ENCODE data around the gene ROR2.
A peak's percentile ranks its signal among the peaks of the same experiment; 100 is the strongest.

The ROR2 gene

DNA sequence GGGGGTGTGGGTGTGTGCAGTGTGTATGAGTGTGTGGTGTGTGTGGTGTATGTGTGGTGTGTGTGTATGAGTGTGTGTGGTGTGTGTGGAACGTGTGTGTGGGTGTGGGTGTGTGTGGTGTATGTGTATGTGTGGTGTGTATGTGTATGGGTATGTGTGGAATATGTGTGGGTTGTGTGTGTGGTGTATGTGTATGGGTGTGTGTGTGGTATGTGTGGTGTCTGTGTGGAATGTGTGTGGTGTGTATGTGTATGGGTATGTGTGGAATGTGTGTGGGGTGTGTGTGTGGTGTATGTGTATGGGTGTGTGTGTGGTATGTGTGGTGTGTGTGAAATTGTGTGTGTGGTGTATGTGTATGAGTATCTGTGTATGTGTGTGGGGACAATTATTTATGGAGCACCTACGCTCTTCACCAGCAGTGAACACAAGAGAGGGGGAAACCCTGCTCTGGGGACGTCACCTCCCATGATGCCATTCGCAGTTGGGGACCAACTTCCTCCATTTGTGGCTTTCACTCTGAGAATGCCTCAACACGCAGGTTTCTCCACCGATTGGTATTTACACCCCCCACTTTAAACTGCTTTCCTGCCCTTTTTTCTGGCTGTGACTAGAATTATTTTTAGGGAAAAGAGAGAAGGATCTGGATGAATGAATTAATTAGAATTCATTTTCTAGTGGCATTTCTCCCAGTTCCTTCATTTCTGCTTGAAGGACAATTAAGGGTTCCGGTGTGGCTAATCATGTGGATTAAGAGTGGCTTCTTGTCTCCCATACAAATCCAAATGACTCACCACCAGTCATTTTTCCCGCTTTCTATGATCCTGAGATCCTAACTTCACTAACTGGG is 238.1 kb downstream of the ROR2 start:
- DNase-seq (ENCODE audit: extremely low spot score) = no peak
- ChIA-PET CTCF (interaction anchor here (0.5 kb wide), 1 partner anchor 1589 kb away, joined by 4 read pairs; no protein-coding TSS in a partner anchor), POLR2A (no interaction called here)
- TF ChIP-seq, protein P1, sequence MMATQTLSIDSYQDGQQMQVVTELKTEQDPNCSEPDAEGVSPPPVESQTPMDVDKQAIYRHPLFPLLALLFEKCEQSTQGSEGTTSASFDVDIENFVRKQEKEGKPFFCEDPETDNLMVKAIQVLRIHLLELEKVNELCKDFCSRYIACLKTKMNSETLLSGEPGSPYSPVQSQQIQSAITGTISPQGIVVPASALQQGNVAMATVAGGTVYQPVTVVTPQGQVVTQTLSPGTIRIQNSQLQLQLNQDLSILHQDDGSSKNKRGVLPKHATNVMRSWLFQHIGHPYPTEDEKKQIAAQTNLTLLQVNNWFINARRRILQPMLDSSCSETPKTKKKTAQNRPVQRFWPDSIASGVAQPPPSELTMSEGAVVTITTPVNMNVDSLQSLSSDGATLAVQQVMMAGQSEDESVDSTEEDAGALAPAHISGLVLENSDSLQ (IDR thresholded peaks at IDR 0.05) = no peak
- TF ChIP-seq CTBP1 (IDR thresholded peaks at IDR 0.05; ENCODE audit: borderline replicate concordance) (no peak), FOXK2 (IDR thresholded peaks at IDR 0.05) (no peak), NFRKB (IDR thresholded peaks at IDR 0.05) (no peak), L3MBTL2 (conservative IDR thresholded peaks at IDR 0.05) (no peak), SUZ12 (IDR thresholded peaks at IDR 0.05) (no peak)

DNA sequence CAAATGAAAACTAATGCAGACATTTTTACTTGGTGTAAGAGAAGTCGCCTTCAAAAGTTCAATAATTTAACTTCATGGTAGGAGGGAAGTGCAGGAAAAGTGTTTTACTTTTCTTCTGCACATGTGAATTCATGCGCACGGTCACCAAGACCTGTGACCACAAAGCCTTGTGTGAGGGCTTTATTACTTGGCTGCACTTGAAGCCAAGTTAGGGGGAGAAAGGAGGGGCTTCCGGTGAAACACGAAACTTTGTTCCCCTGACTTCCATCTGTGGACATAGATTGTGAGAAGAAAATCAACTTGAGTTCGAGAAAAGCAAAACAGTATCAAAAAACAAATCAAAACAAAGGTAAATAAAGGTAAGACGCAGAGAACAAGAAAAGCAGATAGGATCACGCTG is 239.9 kb downstream of the ROR2 start:
- CTCF ChIA-PET = no interaction called here
- POLR2A ChIA-PET = no interaction called here
- TF ChIP-seq ELF4 (IDR thresholded peaks at IDR 0.05) (no peak), FOXA1 (IDR thresholded peaks at IDR 0.05) (no peak), HDGF (IDR thresholded peaks at IDR 0.05; ENCODE audit: borderline replicate concordance) (no peak), SP1 (IDR thresholded peaks at IDR 0.05) (no peak), FOXM1 (IDR thresholded peaks at IDR 0.05; ENCODE audit: borderline replicate concordance) (no peak), CTBP1 (IDR thresholded peaks at IDR 0.05; ENCODE audit: borderline replicate concordance) (no peak), BHLHE40 (IDR thresholded peaks at IDR 0.05; ENCODE audit: borderline replicate concordance) (no peak), TARDBP (IDR thresholded peaks at IDR 0.05) (no peak), SUZ12 (IDR thresholded peaks at IDR 0.05) (no peak), ARNT (IDR thresholded peaks at IDR 0.05) (no peak), ZNF384 (IDR thresholded peaks at IDR 0.05) (no peak)
- TF ChIP-seq, protein P1 (IDR thresholded peaks at IDR 0.05) = no peak
- no peak for DNase-seq (ENCODE audit: extremely low spot score)

DNA sequence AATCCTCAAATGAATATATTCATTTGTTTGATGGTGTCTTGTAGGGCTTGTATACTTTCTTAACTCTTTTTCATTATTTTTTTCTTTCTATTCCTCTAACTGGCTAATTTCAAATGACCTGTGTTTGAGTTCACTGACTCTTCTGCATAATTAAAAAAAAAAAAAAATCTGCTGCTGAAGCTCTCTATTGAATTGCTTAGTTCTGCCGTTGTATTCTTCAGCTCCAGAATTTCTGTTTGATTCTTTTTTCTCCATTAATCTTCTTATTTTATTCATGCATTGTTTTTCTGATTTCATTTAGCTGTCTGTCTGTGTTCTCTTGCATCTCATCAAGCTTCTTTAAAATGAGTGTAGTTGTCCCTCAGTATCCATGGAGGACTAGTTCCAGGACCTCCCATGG is 244.6 kb downstream of the ROR2 start:
- no peak for DNase-seq (ENCODE audit: extremely low spot score)
- CTCF ChIA-PET = no interaction called here
- TF ChIP-seq FOXM1 (IDR thresholded peaks at IDR 0.05; ENCODE audit: borderline replicate concordance) (no peak), ZNF384 (IDR thresholded peaks at IDR 0.05) (0 out of 2 replicates have a peak, but pooled peaks have one; percentile 36)
- POLR2A ChIA-PET = no interaction called here

DNA sequence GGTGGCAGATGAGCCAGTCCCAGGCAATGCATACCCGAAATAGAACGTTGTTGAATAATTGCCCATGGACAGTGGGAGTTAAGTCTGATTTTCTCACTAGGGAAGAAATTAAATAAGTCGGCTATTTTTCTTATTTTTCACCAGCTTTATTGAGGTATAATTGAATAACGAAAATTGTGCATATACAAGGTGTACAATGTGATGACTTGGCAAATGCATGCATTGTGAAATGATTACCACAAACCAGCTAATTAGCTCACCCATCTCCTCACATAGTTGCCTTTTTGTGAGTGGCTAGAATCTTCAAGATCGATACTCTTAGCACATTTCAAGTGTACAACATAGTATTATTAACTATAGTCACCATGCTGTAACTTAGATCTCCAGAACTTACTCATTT is 249.6 kb downstream of the ROR2 start:
- ChIA-PET CTCF (no interaction called here), POLR2A (no interaction called here)
- no peak for DNase-seq (ENCODE audit: extremely low spot score)
- no peak for TF ChIP-seq ELF4 (IDR thresholded peaks at IDR 0.05)
- no peak for TF ChIP-seq SP1 (IDR thresholded peaks at IDR 0.05)
- TF ChIP-seq BHLHE40 (IDR thresholded peaks at IDR 0.05; ENCODE audit: borderline replicate concordance) = no peak
- TF ChIP-seq HDGF (IDR thresholded peaks at IDR 0.05; ENCODE audit: borderline replicate concordance) = no peak
- no peak for TF ChIP-seq NFRKB (IDR thresholded peaks at IDR 0.05)
- TF ChIP-seq CTBP1 (IDR thresholded peaks at IDR 0.05; ENCODE audit: borderline replicate concordance) = no peak
- no peak for TF ChIP-seq ZNF384 (IDR thresholded peaks at IDR 0.05)
- TF ChIP-seq TARDBP (IDR thresholded peaks at IDR 0.05) = no peak
- TF ChIP-seq SUZ12 (IDR thresholded peaks at IDR 0.05) = no peak

DNA sequence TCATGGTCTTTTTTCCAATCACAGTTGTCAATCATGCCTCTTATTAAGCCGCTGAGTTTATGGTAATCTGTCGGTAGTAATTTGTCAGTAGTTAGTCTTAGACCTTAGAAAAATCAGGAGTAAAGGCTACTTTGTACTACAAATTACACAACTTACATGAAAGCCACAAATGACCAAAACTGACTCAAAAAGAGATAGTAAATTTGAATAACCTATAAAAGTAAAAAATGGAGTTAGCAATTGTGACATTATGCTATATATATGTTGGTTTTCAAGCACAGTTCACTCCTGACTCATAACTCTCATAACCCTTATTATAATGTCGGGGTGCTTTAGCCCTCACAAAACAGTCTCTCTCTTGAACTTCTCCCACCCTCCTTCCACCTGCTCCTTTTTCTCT is 251.8 kb downstream of the ROR2 start:
- no peak for DNase-seq (ENCODE audit: extremely low spot score)
- TF ChIP-seq FOXK2 (IDR thresholded peaks at IDR 0.05) = no peak
- TF ChIP-seq, protein P1 (IDR thresholded peaks at IDR 0.05) = no peak
- no peak for TF ChIP-seq SUZ12 (IDR thresholded peaks at IDR 0.05)
- no peak for TF ChIP-seq FOXA1 (IDR thresholded peaks at IDR 0.05)
- TF ChIP-seq FOXM1 (IDR thresholded peaks at IDR 0.05; ENCODE audit: borderline replicate concordance) = no peak
- TF ChIP-seq ARNT (IDR thresholded peaks at IDR 0.05) = no peak
- no peak for TF ChIP-seq TARDBP (IDR thresholded peaks at IDR 0.05)
- no peak for TF ChIP-seq L3MBTL2 (conservative IDR thresholded peaks at IDR 0.05)
- TF ChIP-seq ELF4 (IDR thresholded peaks at IDR 0.05) = no peak
- TF ChIP-seq ZNF384 (IDR thresholded peaks at IDR 0.05) = no peak
- TF ChIP-seq HDGF (IDR thresholded peaks at IDR 0.05; ENCODE audit: borderline replicate concordance) = no peak
- no peak for TF ChIP-seq CTBP1 (IDR thresholded peaks at IDR 0.05; ENCODE audit: borderline replicate concordance)
- no peak for TF ChIP-seq LEF1 (IDR thresholded peaks at IDR 0.05; ENCODE audit: borderline replicate concordance)
- no peak for TF ChIP-seq SP1 (IDR thresholded peaks at IDR 0.05)
- TF ChIP-seq NFRKB (IDR thresholded peaks at IDR 0.05) = no peak
- no peak for TF ChIP-seq BHLHE40 (IDR thresholded peaks at IDR 0.05; ENCODE audit: borderline replicate concordance)
- ChIA-PET POLR2A (no interaction called here), CTCF (no interaction called here)

DNA sequence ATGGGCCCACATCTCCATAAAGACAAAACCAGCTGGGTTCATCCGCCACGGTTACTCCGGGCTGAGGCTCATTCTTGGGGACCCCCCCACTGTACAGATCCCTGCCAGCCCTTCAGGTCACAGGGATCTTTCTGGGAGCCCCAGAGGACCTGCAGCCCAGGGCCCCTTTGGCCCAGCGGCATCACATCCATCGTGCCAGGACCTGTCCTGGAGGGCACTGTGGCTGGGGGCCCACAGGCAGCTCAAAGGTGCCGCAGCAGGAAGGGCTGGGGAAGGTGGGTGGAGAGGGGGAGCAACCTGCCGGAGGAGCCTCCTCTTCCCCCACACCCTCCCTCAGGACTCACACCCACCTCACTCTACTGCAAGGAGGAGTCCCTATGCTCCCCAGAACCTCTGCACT is 252.8 kb downstream of the ROR2 start:
- no peak for TF ChIP-seq ELF4 (IDR thresholded peaks at IDR 0.05)
- TF ChIP-seq, protein P1 (IDR thresholded peaks at IDR 0.05) = no peak
- DNase-seq (ENCODE audit: extremely low spot score) = no peak
- ChIA-PET CTCF (interaction anchor here (0.6 kb wide), 1 partner anchor 30 kb away, joined by 7 read pairs; no protein-coding TSS in a partner anchor), POLR2A (interaction anchor here (0.7 kb wide), 1 partner anchor 273 kb away, joined by 3 read pairs; no protein-coding TSS in a partner anchor)

Measured in HEK293T (cell line).